ENCODE results near the gene RBM39. TPM values are rescaled to one million over a fixed set of nuclear protein-coding genes. Genes with fewer than 3 reads are reported as not detected.
A peak's percentile ranks its signal among the peaks of the same experiment; 100 is the strongest.
"Not testable (repeated sequence)": the region's sequence is repeated elsewhere in the genome, so short reads cannot be mapped to it uniquely, and the experiment has no call there.

Gene RBM39
- polyA plus RNA-seq, 1 of the 3 experiments (the other 2 are of a cell fraction) = 68.4 TPM

GRCh38 chr20:35690265-35690664, 51.8 kb downstream of the RBM39 start:
- ChIA-PET POLR2A (no interaction called here), CTCF (no interaction called here)
- no peaks in the 10 kb centered on the region for H4K20me1 ChIP-seq (ENCODE audit: insufficient read depth)
- H3K9me3 ChIP-seq = no peaks in the 10 kb centered on the region
- WGBS (ENCODE audit: low lambda C conversion rate) = 90% methylated on average over 4 of the region's 4 CpGs
- H3K79me2 ChIP-seq (ENCODE audit: insufficient read depth) = no peaks in the 10 kb centered on the region
- no peak overlapping the region for H3K4me2 ChIP-seq
- H2AFZ ChIP-seq (ENCODE audit: low read depth) = no peak overlapping the region
- H3F3A ChIP-seq (replicated peaks; ENCODE audit: insufficient read depth) = peaks cover 2% of the 10 kb centered on the region
- H3K27ac ChIP-seq (ENCODE audit: low read depth in 2 of 2, low read length in 1 of 2) = no peak overlapping the region
- no peak overlapping the region for H3K9ac ChIP-seq
- no peaks in the 10 kb centered on the region for H3K4me1 ChIP-seq (ENCODE audit: control insufficient read depth in 1 of 2, insufficient read depth in 2 of 2, low read depth in 1 of 2, low read length in 1 of 2)
- no peak overlapping the region for H3K4me3 ChIP-seq (ENCODE audit: low read depth in 2 of 2, low read length in 1 of 2)
- no peak for DNase-seq
- no peaks in the 10 kb centered on the region for H3K27me3 ChIP-seq (ENCODE audit: insufficient read depth)
- H3K36me3 ChIP-seq (replicated peaks in 1 of 2; ENCODE audit: control insufficient read depth in 1 of 2, insufficient read depth in 2 of 2, low read length in 1 of 2) = peaks cover 7 to 57% of the 10 kb centered on the region in 2 experiments
- no peak for TF ChIP-seq SMC3 (IDR thresholded peaks at IDR 0.05; ENCODE audit: low read depth, low read length)
- TF ChIP-seq CTCF (IDR thresholded peaks at IDR 0.05) = no peak
- no peak for TF ChIP-seq TAF1 (IDR thresholded peaks at IDR 0.05; ENCODE audit: borderline replicate concordance, low read depth, low read length)
- H3K9me2 ChIP-seq = no peaks in the 10 kb centered on the region

DNA sequence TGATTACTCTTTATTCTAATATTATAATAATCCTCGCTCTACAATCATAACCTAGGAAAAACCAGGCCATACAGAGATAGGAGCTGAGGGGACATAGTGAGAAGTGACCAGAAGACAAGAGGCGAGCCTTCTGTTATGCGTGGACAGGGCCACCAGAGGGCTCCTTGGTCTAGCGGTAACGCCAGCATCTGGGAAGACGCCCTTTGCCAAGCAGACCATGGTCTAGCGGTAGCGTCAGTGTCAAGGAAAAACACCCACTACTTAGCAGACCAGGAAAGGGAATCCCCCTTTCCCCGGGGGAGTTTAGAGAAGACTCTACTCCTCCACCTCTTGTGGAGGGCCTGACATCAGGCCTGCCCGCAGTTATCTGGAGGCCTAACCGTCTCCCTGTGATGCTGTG, 55.2 kb downstream of the RBM39 start:
- POLR2A ChIA-PET = not testable (repeated sequence)
- CTCF ChIA-PET = interaction anchor here (1.0 kb wide), 1 partner anchor 86 kb away, joined by 4 read pairs; no protein-coding TSS in a partner anchor

GRCh38 chr20:35685368-35685767, 56.7 kb downstream of the RBM39 start:
- H3K4me3 ChIP-seq (ENCODE audit: low read depth in 2 of 2, low read length in 1 of 2); H2AFZ ChIP-seq (ENCODE audit: low read depth); POLR2A ChIA-PET; H3K27me3 ChIP-seq (ENCODE audit: insufficient read depth); H3F3A ChIP-seq (replicated peaks; ENCODE audit: insufficient read depth); H3K4me2 ChIP-seq; DNase-seq; CTCF ChIA-PET; H3K9me2 ChIP-seq; H3K27ac ChIP-seq (ENCODE audit: low read depth in 2 of 2, low read length in 1 of 2); H3K79me2 ChIP-seq (ENCODE audit: insufficient read depth); H3K9me3 ChIP-seq; H4K20me1 ChIP-seq (ENCODE audit: insufficient read depth); H3K4me1 ChIP-seq (ENCODE audit: control insufficient read depth in 1 of 2, insufficient read depth in 2 of 2, low read depth in 1 of 2, low read length in 1 of 2); H3K9ac ChIP-seq: not testable (repeated sequence)
- WGBS (ENCODE audit: low lambda C conversion rate) = 95% methylated on average over 9 of the region's 9 CpGs
- peaks cover 5 to 29% of the 10 kb centered on the region in 2 experiments for H3K36me3 ChIP-seq (replicated peaks in 1 of 2; ENCODE audit: control insufficient read depth in 1 of 2, insufficient read depth in 2 of 2, low read length in 1 of 2)

More for the DNA sequence above, 55.2 kb downstream of the RBM39 start:
- H3K4me2 ChIP-seq; H4K20me1 ChIP-seq (ENCODE audit: insufficient read depth); H3K4me3 ChIP-seq (ENCODE audit: low read depth in 2 of 2, low read length in 1 of 2); H3K27ac ChIP-seq (ENCODE audit: low read depth in 2 of 2, low read length in 1 of 2); H3K9me2 ChIP-seq; H3K9me3 ChIP-seq; H3K27me3 ChIP-seq (ENCODE audit: insufficient read depth); H2AFZ ChIP-seq (ENCODE audit: low read depth); H3K9ac ChIP-seq; H3K79me2 ChIP-seq (ENCODE audit: insufficient read depth); DNase-seq; H3F3A ChIP-seq (replicated peaks; ENCODE audit: insufficient read depth); H3K4me1 ChIP-seq (ENCODE audit: control insufficient read depth in 1 of 2, insufficient read depth in 2 of 2, low read depth in 1 of 2, low read length in 1 of 2): not testable (repeated sequence)
- TF ChIP-seq CTCF (IDR thresholded peaks at IDR 0.05) = peak; percentile 42
- TF ChIP-seq SMC3 (IDR thresholded peaks at IDR 0.05; ENCODE audit: low read depth, low read length) = 0 out of 2 replicates have a peak, but pooled peaks have one; percentile 11
- TF ChIP-seq RAD21 (IDR thresholded peaks at IDR 0.05; ENCODE audit: low read length) = peak; percentile 34
- WGBS (ENCODE audit: low lambda C conversion rate) = 83% methylated on average over 11 of the region's 11 CpGs
- peaks cover 3 to 36% of the 10 kb centered on the region in 2 experiments for H3K36me3 ChIP-seq (replicated peaks in 1 of 2; ENCODE audit: control insufficient read depth in 1 of 2, insufficient read depth in 2 of 2, low read length in 1 of 2)

Data from SK-N-SH (cell line).